WTC11 (cell line): Measurements from ENCODE around the gene CSRNP3.

Source experiments
- CTCF ChIP-seq: fragments of 200-600 bp; IDR thresholded peaks from 2 replicates; pipeline ENCODE4 v1.8.0; 2022; ENCODE audit warnings: antibody characterized with exemption
- MXD4 ChIP-seq: fragments of 250-450 bp; sonication (Bioruptor Pico); IDR thresholded peaks from 2 replicates; pipeline ENCODE4 v1.8.0; 2021; ENCODE audit warnings: mild to moderate bottlenecking, moderate library complexity, borderline replicate concordance
- NFYB ChIP-seq: sonication (generic); formaldehyde crosslinking; conservative IDR thresholded peaks from 2 replicates; pipeline ENCODE4 v1.8.0; 2022; ENCODE audit warnings: low read depth, missing genetic modification reagents
- TCF7 ChIP-seq: sonication (generic); formaldehyde crosslinking; IDR thresholded peaks from 2 replicates; pipeline ENCODE4 v1.8.0; 2022; ENCODE audit warnings: mild to moderate bottlenecking, low read depth, missing genetic modification reagents, moderate library complexity
- ZNF263 ChIP-seq: sonication (generic); formaldehyde crosslinking; IDR thresholded peaks from 2 replicates; pipeline ENCODE4 v1.8.1; 2022; ENCODE audit warnings: low read depth, mild to moderate bottlenecking, moderate library complexity, missing genetic modification reagents
- ZNF512 ChIP-seq: sonication (generic); formaldehyde crosslinking; IDR thresholded peaks from 2 replicates; pipeline ENCODE4 v1.8.1; 2022; ENCODE audit warnings: missing genetic modification reagents, borderline replicate concordance

GRCh38 chr2:165725421-165725820, 255.9 kb downstream of the CSRNP3 start:
- no peak for TF ChIP-seq ZNF263 (CRISPR knock-in tag)
- TF ChIP-seq MXD4 (CRISPR knock-in tag): no peak
- TF ChIP-seq TCF7: no peak
- TF ChIP-seq CTCF: no peak
- TF ChIP-seq ZNF512 (CRISPR knock-in tag): no peak
- TF ChIP-seq NFYB: no peak
